GM10248 (cell line): ENCODE measurements around the gene FAM89B.
A peak's percentile ranks its signal among the peaks of the same experiment; 100 is the strongest.

Experiments used
- CTCF ChIA-PET: fragments of 300-600 bp; sonication (Branson Sonifier 250); formaldehyde crosslinking; extraction: SDS; loops from one replicate; lab custom pipeline; 2021; ENCODE audit warnings: antibody characterized with exemption; lab: Yijun Ruan, JAX
- POLR2A ChIA-PET: fragments of 350-650 bp; sonication (Branson Sonifier 250); formaldehyde crosslinking; extraction: SDS; loops from one replicate; lab custom pipeline; 2020; ENCODE audit warnings: antibody characterized with exemption; lab: Yijun Ruan, JAX
- DNase-seq: peaks from one replicate; pipeline ENCODE4 v3.0.0; 2012; ENCODE audit errors: extremely low spot score
- CTCF ChIP-seq: IDR thresholded peaks from 2 replicates; pipeline ENCODE4 v1.5.1; 2012; ENCODE audit warnings: mild to moderate bottlenecking, low read depth; ENCODE audit errors: extremely low read depth, missing control alignments, control extremely low read depth

FAM89B gene

DNA sequence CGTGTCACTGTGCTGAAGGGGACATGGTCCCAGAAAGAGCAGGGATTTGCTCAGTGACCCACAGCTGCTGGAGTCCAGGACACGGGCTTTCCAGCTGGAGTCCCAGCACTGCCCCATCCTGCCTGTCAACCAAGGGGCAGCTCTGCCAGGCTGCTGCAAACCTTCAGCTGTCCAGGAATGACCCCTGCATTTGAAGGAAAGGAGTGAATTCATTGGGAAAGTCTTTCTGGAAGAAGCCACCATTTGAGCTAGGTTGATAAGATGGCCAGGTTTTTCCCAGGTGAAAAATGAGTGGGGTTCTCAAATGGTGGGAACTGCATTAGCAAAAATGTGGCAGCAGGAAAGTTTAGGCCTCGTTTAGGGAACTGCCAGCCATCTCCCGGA, 13.9 kb downstream of the FAM89B start:
- POLR2A ChIA-PET, result interaction anchor here (1.0 kb wide), 1 partner anchor 10 kb away, joined by 5 read pairs; the partner anchor contains the start of gene EHBP1L1
- no peak for DNase-seq
- no peak for TF ChIP-seq CTCF
- CTCF ChIA-PET, result interaction anchor here (1.0 to 22.1 kb wide), 6 partner anchors 10 to 572 kb away, joined by 3 to 351 read pairs (median 56); partner anchors contain the start of genes AP5B1, ARL2, EHBP1L1 and FAM89B

- ChIA-PET POLR2A (interaction anchor here (1.0 kb wide), 1 partner anchor 11 kb away, joined by 5 read pairs; the partner anchor contains the start of gene EHBP1L1), CTCF (interaction anchor here (1.0 to 22.1 kb wide), 7 partner anchors 10 to 572 kb away, joined by 3 to 351 read pairs (median 54); partner anchors contain the start of genes AP5B1, ARL2, EHBP1L1 and FAM89B)
- TF ChIP-seq CTCF, result no peak
- DNase-seq, result no peak
These were observed 14.3 kb downstream of the FAM89B start for GRCh38 chr11:65586676-65587075.

DNA sequence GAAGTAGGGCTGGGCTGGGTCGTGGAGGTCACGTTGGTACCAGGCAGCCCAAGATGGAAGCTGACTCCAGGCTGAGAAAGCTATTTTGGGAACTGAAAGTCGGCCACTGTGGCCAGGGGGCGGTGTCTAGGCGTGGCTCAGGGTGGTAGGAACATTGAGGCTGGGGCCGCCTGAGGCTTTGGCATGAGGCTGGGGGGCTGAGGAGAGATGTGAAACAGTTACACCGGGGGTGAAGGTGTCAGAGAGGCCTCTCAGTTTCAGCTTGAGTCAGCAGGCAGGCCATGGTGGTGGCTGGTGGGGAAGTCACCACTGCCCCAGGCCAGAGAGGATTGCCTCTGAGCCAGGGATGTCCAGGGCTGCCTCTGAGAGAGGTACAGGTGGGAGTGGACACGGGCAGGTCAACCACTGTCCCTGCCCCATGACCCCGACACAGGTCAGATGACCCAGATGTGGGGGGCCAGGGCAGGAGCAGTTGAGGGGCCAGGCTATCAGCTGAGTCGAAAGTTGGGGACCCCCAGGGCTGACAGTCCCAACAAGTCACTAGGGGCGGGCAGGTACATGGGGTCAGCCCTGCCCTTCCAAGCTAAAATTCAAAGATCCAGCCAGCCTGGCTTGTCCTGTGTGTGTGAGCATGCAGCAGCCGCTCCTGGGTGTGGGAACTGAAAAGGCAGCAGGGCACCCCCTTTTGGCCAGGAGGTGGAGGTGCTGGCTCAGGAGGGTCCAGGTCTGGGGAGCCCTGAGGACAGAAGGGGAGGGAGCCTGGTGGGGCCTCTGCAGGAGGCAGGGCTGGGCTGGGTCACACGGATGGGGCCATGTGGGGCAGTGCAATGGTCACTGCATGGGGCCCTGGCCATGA, 16.1 kb downstream of the FAM89B start:
- ChIA-PET CTCF (interaction anchor here (0.6 to 22.1 kb wide), 17 partner anchors 8 to 302 kb away, joined by 3 to 351 read pairs (median 5); partner anchors contain the start of genes CCDC85B, EHBP1L1, FAM89B and KCNK7), POLR2A (interaction anchor here (0.6 to 1.4 kb wide), 12 partner anchors 10 to 270 kb away, joined by 3 to 9 read pairs (median 4); partner anchors contain the start of genes EHBP1L1, FAM89B, SIPA1 and ZNRD2)
- peak; percentile 95 for DNase-seq
- TF ChIP-seq CTCF, result peak; percentile 72

DNA sequence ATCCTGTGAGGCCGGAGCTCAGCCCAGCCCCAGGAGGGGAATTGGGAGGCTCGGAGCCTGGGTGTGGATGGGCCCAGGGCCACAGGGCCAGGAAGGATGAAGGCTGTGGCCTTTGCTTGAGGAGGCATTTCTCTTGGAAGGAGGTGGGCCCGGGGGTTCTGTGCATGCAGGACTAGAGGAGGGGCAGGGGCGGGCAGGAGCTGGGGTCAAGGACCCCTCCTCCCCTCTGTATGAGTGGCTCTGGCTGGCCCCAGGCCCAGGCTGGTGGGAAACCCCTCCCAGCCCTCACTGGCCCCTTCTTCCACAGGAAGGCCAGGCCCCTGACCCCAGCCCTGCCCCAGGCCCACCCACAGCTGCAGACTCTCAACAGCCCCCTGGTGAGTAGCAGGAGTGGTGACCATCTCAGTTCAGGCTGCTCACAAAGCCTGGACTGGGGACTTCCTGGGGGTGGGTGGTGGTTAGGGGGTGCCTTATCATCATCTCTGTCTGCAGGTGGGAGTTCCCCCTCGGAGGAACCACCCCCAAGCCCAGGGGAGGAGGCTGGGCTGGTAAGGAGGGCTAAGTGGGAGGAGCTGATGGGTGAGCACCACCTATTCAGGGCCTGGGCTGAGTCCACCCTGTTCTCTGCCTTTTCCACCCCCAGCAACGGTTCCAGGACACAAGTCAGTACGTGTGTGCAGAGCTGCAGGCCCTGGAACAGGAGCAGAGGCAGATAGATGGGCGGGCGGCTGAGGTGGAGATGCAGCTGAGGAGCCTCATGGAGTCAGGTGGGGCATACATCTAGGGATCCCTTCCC, 17.3 kb downstream of the FAM89B start:
- ChIA-PET POLR2A (no interaction called here), CTCF (interaction anchor here (1.0 to 22.1 kb wide), 7 partner anchors 13 to 301 kb away, joined by 3 to 351 read pairs (median 54); partner anchors contain the start of genes CCDC85B, EHBP1L1, FAM89B and KCNK7)
- peak; percentile 79 for DNase-seq
- no peak for TF ChIP-seq CTCF

- CTCF ChIA-PET, result interaction anchor here (1.0 to 22.1 kb wide), 6 partner anchors 13 to 49 kb away, joined by 3 to 351 read pairs (median 56); partner anchors contain the start of genes EHBP1L1, FAM89B, KCNK7 and MAP3K11
These were observed 18.0 kb downstream of the FAM89B start for GRCh38 chr11:65590240-65590738.

More at GRCh38 chr11:65590240-65590738, 18.0 kb downstream of the FAM89B start:
- DNase-seq, result no peak
- POLR2A ChIA-PET, result no interaction called here
- no peak for TF ChIP-seq CTCF
